ENCODE measurements around the gene RBM4B.
"Not testable (repeated sequence)": the region's sequence is repeated elsewhere in the genome, so short reads cannot be mapped to it uniquely, and the experiment has no call there.

The RBM4B gene

DNA sequence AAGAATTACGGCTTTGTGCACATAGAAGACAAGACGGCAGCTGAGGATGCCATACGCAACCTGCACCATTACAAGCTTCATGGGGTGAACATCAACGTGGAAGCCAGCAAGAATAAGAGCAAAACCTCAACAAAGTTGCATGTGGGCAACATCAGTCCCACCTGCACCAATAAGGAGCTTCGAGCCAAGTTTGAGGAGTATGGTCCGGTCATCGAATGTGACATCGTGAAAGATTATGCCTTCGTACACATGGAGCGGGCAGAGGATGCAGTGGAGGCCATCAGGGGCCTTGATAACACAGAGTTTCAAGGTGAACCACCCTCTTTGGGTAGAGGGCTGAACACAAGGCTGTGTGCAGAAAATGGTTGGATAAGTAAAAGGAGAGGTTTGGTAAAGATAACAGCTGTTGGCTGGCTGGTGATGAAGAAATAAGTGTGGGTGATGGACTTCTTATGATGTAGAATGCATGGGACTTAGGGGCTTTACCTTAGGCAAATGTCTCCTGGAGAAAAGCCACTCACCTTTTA lies 37.8 kb downstream of the RBM4B start:
- DNase-seq (ENCODE audit: low read depth), result not testable (repeated sequence)

DNA sequence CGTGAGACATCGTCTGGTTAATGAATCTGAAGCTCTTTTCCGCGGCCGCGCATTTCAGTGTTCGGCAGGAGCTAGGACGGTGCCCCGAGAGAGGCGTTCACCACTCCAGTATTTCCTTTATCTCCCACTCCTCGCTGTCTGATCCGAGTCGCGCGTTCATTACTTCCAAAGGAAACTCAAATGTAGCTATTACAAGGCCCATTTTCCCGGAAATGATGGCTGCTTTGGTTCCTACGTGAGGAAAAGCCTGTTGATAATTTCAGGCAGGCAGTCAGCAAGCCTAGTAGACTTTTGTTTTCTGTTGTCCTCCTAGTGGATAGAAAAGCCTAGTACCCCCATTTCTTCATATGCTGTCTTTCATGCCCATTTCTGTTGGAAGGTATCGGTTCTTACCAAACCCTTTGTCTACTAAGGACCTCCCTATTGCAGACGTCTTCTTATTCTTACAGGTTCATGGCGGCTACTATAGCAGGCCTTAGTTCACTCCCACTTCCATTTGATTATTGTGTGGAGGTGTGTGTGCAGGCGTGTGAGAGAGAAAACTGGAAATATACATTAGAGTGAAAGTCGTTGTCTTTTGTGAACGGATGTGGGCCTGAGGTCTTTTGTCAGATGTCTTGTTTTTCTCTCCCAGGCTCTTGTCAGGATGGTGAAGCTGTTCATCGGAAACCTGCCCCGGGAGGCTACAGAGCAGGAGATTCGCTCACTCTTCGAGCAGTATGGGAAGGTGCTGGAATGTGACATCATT lies 38.4 kb downstream of the RBM4B start:
- no peak for DNase-seq (ENCODE audit: low read depth)

DNA sequence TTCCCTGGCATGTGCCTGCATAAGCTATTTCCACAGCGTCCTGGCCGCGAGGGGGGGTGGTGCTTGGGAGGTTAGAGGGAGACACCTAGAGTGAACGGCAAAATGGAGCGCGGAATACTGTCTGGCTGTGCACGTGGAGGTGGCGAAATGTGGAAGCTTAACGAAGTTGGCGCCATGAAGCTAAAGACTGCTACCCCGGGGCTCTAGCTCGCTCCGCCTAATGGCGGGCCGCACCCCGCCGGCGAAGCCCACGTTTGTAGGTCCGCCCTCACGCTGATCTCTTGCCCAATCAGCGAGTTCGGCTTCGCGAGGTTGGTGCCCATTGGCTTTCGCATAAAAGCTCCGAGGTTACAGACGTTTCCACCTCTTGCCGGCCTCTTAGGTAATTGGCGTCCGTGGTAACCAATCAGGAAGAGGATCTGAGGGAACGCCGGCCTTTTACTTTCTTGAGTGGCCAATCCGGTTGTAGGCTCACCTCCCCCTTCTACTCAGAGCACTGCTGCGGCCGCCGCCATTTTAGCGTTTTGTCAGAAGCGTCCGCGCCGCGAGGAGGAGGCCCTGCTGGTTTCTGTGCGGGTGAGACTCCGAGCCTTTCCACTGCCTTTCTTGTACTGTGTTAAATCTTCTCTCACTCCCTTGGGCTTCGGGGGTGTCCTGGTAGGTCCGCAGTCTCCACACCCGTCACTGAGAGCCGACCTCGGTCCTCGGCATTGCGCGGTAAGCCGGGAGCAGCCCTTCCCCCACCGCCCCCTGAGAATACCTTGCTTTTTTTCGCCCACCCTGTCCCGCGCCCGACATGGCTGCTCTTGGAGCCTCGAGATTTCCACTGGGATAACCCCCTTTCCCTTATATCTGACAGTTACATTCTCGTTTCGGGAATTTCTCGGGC lies 39.3 kb downstream of the RBM4B start, which contains the start of gene RBM4:
Gene RBM4, plus strand, starts transcription at position 527 of the 889 bp plus-strand sequence. CDS start 1,009 bp downstream, outside the sequence.
- peak; percentile 96 for DNase-seq (ENCODE audit: low read depth)

DNA sequence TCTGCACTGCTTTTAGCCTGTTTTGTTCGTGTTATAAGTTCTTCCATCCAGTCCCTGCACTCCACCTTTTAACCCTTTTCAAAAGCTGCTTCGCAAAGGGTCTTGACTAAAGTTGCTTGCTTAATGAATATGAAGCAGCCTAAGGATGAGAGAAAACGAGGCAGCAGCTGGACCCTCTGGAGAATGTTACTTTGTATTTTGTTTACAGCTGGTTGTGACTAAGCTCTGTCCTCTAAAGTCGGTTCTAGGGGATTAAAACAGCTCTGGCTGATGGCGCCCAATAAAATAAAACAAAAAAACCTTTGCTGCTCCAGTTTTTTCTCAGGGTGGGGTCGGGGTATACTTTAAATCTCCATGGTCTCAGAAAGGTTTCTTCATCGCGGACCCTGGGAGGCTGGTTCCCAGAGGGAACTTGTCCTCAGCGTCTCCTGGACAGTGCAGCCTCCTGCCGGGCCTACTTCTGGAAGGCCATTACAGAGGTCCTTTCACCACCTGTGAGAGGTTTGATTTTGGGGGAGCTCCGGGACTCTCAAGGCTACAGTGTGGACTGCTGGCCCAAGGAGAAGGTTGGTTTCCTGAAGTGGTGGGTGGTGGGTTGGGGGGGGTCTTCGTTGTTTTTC lies 40.0 kb downstream of the RBM4B start:
- no peak for DNase-seq (ENCODE audit: low read depth)

DNA sequence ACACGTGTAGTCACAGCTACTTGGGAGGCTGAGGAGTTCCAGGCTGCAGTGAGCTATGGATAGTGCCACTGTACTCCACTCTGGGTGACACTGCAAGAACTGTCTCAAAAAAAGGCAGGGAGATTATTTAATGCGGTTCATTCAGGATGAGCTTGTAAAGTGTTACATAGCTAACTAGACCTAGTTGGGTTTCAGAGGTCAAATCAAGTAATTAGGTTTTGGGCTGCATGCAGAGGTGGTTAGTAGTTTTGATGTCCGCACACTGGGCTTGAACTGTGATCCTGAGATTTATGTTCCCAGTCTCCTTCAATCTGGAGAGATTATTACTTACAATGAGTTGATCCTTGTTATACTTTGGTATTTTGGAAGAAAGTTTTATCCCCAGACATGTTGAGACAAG lies 41.3 kb downstream of the RBM4B start:
- no peak for DNase-seq (ENCODE audit: low read depth)

DNA sequence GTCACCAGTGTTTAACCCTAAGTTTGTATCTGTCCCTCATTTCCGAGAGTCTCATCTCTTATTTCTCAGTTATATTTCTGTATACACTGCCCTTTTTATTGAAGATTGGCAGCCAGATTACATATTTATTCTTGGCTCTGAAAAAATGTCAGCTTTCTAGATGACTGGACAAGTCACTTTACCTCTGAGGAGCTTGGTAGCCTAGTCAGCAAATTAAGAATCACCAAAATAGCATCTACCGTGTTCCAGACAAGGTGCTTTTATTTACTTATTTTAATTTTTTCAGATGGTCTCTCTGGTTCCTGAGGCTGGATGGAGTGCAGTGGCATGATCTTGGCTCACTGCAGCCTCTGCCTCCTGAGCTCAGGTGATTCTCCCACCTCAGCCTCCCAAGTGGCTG lies 44.7 kb downstream of the RBM4B start:
- DNase-seq (ENCODE audit: low read depth), result no peak

DNA sequence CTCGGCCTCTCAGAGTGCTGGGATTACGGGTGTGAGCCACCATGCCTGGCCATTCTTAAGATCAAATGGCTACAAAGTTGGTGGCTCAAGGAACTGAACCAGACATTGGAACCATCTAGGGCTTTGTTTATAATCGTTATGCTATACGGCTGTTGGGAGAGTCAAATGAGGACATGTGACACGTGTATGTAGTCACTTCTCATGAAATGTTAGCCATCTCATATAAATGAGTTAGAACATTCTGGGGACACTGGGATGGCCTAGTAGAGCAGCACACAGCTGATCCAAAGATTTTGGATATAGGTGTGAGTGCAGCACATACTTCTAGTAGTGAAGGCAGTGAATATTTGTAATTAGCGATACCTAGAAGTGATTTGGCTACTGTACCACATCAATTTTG lies 45.8 kb downstream of the RBM4B start:
- DNase-seq (ENCODE audit: low read depth), result no peak

DNA sequence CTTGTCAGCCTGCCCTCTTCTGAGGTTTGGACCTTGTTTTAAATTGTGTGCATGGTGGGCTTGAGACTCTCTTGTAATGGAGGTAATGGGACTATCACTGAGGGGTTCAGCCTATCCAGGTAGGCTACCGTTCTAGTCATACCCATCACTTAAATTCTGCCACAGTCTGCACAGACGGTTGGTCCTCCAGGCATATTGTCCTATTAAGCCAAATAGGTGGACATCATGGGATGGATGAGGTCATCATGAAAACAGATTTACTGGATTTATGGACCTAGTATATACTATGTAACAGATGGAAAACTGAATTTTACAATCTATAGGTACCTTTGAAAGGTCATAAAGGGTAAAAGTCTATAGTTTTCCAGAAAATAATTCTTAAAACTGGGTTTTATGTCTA lies 48.3 kb downstream of the RBM4B start:
- DNase-seq (ENCODE audit: low read depth), result no peak

DNA sequence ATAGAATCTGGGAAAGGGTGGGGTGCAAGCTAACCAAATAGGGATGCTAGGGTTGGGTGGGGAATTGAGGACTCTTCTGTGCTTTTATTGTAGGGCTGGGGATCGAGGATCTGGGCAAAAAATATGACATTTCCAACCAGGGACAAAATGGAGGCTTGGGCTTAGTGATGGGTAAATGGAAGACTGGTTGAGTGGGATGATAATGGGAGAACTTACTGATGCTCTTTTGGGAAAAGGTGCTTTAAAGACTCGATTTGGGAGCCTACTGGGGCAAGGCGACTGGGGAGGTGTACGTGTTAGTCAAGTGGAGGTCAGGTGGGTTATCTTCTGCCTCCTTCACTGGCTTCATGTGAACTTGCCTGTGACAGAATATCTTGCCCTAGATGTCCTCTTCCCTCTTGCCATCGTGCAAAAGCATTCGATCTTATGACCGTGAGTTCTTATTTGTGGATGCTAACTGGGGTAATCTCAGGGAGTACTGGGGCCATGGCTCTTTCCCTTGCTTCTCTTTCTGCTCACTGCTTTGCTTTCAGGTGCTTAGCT lies 49.6 kb downstream of the RBM4B start:
- DNase-seq (ENCODE audit: low read depth), result no peak

DNA sequence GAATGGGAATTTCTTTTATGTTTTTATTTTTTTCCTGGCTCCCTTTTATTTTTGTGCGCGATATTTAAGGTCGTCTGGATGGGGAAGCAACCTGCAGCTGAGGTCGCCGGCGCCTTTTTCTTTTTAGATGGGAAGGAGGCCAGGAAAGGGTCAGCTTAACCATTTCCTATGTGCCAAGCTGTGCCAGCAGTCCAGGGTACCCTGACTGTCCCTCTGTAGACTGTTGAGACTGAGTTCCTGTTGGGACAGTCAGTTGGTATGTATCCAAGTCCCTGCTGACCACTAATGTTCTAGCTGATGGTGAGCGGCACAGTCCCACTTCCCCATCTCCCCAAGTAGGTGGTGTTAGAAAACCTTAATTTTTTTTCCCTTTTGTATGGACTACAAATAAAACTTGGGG lies 50.8 kb downstream of the RBM4B start:
- DNase-seq (ENCODE audit: low read depth), result no peak

DNA sequence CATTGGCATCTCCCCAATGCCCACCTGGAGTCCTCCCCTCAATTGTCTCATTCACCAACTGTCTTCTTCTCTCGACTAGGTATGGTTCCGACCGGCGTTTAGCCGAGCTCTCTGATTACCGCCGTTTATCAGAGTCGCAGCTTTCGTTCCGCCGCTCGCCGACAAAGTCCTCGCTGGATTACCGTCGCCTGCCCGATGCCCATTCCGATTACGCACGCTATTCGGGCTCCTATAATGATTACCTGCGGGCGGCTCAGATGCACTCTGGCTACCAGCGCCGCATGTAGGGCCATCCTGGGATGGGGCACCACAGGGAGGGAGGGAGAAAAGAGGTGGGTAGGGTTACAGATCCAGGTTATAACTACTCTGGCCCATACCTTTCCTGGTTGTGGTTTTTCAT lies 51.3 kb downstream of the RBM4B start:
- no peak for DNase-seq (ENCODE audit: low read depth)

DNA sequence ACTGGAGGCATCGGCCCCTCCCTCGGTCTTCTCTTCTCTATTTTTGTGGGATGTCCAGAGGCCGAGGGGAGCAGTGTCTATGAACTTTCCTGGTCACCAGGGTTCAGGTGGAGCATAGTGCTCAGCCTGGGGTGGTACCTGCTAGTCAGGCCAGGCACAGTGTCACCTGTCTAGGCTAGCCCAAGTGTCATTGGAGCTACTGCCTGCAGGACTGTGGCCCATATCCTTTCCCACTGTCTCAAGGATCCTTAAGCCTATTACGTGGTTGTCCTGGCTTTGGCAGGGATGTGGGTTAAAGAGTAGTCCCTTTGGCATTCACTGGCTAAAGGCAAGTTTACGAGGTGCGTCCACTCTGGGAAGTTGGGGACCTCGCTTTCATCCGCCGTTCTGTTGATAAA lies 51.9 kb downstream of the RBM4B start:
- DNase-seq (ENCODE audit: low read depth), result no peak

DNA sequence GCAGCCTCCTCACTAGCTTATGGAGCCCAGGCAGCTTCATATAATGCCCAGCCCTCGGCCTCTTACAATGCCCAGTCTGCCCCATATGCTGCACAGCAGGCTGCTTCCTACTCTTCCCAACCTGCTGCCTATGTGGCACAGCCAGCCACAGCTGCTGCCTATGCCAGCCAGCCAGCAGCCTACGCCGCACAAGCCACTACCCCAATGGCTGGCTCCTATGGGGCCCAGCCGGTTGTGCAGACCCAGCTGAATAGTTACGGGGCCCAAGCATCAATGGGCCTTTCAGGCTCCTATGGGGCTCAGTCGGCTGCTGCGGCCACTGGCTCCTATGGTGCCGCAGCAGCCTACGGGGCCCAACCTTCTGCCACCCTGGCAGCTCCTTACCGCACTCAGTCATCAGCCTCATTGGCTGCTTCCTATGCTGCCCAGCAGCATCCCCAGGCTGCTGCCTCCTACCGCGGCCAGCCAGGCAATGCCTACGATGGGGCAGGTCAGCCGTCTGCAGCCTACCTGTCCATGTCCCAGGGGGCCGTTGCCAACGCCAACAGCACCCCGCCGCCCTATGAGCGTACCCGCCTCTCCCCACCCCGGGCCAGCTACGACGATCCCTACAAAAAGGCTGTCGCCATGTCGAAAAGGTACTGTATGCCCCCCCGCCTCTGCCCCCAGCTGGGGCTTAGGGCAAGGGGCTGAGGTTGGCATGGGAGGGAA lies 52.5 kb downstream of the RBM4B start:
- DNase-seq (ENCODE audit: low read depth), result no peak

DNA sequence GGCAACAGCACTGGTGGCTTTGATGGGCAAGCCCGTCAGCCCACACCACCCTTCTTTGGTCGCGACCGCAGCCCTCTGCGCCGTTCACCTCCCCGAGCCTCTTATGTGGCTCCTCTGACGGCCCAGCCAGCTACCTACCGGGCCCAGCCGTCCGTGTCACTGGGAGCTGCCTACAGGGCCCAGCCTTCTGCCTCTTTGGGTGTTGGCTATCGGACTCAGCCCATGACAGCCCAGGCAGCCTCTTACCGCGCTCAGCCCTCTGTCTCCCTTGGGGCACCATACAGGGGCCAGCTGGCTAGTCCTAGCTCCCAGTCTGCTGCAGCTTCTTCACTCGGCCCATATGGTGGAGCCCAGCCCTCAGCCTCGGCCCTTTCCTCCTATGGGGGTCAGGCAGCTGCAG lies 53.2 kb downstream of the RBM4B start:
- DNase-seq (ENCODE audit: low read depth), result no peak

DNA sequence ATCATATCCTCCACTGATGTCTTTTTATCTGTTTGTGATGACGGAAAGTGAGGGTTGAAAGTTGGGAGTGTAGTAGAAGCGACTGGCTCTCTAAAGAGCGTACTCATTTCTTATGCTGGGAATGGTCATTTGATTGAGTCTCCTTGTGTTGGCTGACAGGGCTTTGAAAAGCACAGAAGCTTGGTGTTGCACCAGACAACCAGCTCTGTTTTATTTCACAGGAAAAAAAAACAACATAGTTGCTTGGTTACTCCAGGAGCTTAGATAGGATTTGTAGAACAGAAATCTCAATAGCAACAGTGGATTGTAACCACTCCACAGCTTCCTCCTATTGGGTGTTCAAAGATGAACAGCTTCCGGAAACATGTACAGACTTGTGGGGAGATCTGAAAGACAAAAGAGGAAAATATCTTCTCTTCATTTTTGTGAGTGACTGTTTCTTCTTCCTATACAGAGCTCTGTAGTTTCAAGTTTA lies 58.6 kb downstream of the RBM4B start:
- DNase-seq (ENCODE audit: low read depth), result peak; percentile 40

DNA sequence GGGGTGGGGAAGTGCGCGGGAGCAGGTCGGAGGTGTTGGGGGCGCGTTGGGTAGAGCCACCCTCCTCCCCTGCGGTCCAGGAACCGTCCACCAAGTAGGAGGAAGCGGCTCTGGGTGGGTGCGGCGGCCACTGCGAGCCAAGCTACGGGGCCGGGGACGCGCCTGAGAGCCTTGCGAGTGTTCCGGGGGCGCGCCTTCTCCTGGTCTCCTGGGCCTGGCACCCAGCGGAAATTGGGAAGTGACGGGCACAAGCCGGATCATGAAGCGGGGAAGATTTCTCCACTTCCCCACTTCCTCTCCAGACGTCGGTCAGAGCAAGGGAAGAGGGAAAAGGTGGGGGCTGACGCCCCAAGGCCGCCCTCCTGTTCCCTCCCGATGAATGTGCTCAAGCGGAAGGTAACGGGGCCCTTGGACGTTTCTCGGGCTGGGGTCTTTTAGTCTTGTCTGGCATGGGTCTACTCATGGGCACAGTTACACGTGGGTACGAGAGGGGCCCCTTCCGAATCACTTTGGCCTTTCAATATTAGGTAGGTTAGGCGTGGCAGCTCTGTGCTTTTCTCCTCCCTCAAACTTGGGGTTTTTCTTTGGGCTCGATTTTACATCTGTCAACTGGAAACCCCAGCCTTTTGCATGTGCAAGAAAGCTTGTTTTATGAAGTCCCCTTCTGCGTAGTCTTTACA lies 60.4 kb downstream of the RBM4B start:
- DNase-seq (ENCODE audit: low read depth), result no peak

DNA sequence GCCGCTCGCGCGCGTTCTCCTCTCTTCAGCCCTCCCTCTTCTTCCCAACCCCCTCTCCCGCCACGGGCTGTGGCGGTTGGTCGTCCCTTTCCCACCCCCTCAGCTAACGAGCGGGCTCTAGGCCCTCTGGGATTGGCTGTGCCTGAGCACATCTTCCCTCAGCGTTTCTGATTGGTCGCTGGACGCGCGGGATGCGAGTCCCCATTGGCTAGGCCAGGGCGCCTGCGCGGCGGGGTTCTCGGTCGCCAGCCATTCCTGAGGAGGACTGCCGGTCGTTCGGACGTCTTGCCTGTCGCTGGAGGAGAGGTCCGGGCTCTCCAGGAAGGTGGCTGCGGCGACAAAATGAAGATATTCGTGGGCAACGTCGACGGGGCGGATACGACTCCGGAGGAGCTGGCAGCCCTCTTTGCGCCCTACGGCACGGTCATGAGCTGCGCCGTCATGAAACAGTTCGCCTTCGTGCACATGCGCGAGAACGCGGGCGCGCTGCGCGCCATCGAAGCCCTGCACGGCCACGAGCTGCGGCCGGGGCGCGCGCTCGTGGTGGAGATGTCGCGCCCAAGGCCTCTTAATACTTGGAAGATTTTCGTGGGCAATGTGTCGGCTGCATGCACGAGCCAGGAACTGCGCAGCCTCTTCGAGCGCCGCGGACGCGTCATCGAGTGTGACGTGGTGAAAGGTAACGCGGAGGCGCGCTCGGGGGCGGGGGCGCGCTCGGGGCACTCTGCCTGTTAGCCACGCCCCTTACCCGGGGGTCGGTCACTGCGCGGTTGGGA lies 61.1 kb downstream of the RBM4B start, which contains the start of gene RBM14:
Gene RBM14, plus strand, starts transcription at position 252 of the 776 bp plus-strand sequence. Its CDS starts 91 bp downstream, at position 343.
- DNase-seq (ENCODE audit: low read depth), result peak; percentile 98
